DOHH2 (cell line): ENCODE measurements around the gene SCD5.

Experiments
- H3F3A ChIP-seq: fragments of 200-600 bp; sonication (generic), shearing (Covaris generic); 2 replicates; pipeline ENCODE4 v1.6.0; 2016; ENCODE audit warnings: antibody characterized with exemption, mild to moderate bottlenecking; ENCODE audit not compliant: control insufficient read depth, insufficient read depth
- H3K27ac ChIP-seq: fragments of 200-600 bp; sonication (generic); 2 replicates; pipeline ENCODE4 v1.5.1; 2014; ENCODE audit warnings: low read depth, mild to moderate bottlenecking, low read length, moderate library complexity
- H3K27me3 ChIP-seq: fragments of 200-600 bp; sonication (generic); 2 replicates; pipeline ENCODE4 v1.6.1; 2014; ENCODE audit warnings: mild to moderate bottlenecking, low read length, mixed read lengths; ENCODE audit not compliant: control insufficient read depth
- H3K36me3 ChIP-seq: fragments of 200-600 bp; sonication (generic); 2 replicates; pipeline ENCODE4 v1.6.1; 2014; ENCODE audit warnings: mild to moderate bottlenecking, low read length, moderate library complexity, mixed read lengths; ENCODE audit not compliant: control insufficient read depth
- H3K4me1 ChIP-seq: fragments of 200-600 bp; sonication (generic); 2 replicates; pipeline ENCODE4 v1.6.1; 2014; ENCODE audit warnings: mild to moderate bottlenecking, low read length, mixed read lengths; ENCODE audit not compliant: control insufficient read depth
- H3K4me2 ChIP-seq: fragments of 200-600 bp; sonication (generic); 2 replicates; pipeline ENCODE4 v1.6.0; 2014; ENCODE audit warnings: mild to moderate bottlenecking, low read length, moderate library complexity
- H3K4me3 ChIP-seq: fragments of 200-600 bp; sonication (generic); 2 replicates; pipeline ENCODE4 v1.5.1; 2014; ENCODE audit warnings: mild to moderate bottlenecking, low read length, mixed read lengths
- H3K79me2 ChIP-seq: fragments of 200-600 bp; sonication (generic); 2 replicates; pipeline ENCODE4 v1.6.1; 2014; ENCODE audit warnings: mild to moderate bottlenecking, low read length, mixed read lengths; ENCODE audit not compliant: control insufficient read depth
- H3K9me2 ChIP-seq: fragments of 200-600 bp; sonication (generic); replicated peaks from 2 replicates; pipeline ENCODE4 v1.6.1; 2014; ENCODE audit warnings: mild to moderate bottlenecking, low read length, mixed read lengths; ENCODE audit not compliant: control insufficient read depth
- H3K9me3 ChIP-seq: fragments of 200-600 bp; sonication (generic); 2 replicates; pipeline ENCODE4 v1.6.1; 2014; ENCODE audit warnings: antibody characterized with exemption, low read length, mixed read lengths; ENCODE audit not compliant: control insufficient read depth, insufficient read depth
- H4K20me1 ChIP-seq: fragments of 200-600 bp; sonication (generic); 2 replicates; pipeline ENCODE4 v1.6.0; 2014; ENCODE audit warnings: low read depth, mild to moderate bottlenecking, antibody characterized with exemption, low read length, moderate library complexity; ENCODE audit not compliant: control insufficient read depth, insufficient read depth
- CTCF ChIP-seq: fragments of 200-600 bp; sonication (generic); IDR thresholded peaks from one replicate; pipeline ENCODE4 v1.5.1; 2014; ENCODE audit warnings: antibody characterized with exemption, mild to moderate bottlenecking, low read depth, low read length; ENCODE audit not compliant: poor library complexity, severe bottlenecking
- EZH2phosphoT487 ChIP-seq: fragments of 200-600 bp; sonication (generic); IDR thresholded peaks from 2 replicates; pipeline ENCODE4 v1.6.1; 2017; ENCODE audit warnings: borderline replicate concordance, mild to moderate bottlenecking, antibody characterized with exemption, low read length, moderate library complexity, mixed read lengths

SCD5 gene

DNA sequence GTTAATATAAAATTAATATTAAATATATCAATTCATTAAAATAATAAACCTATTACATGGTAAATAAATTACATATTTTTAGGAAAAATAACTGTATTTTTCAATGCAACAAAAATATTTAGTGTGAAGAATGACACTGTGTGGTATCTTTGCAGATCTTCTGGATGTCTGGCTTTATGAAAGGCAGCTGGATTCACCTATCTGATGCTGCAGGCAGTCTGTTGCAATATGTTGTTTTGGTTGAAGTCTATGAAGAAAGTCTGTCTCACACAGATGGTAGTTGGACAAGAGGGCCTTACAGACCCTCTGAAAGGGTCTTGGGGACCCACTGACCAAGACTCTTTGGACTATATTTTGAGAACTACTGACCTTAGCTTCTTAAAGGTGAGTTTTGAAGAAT lies 147.7 kb downstream of the SCD5 start:
- Histone ChIP-seq H3K9me3 (no peaks in the 10 kb centered on the region), H3K4me3 (no peak overlapping the region), H3K27me3 (no peaks in the 10 kb centered on the region), H3K4me1 (no peaks in the 10 kb centered on the region), H3F3A (no peaks in the 10 kb centered on the region), H3K27ac (no peak overlapping the region), H3K36me3 (no peaks in the 10 kb centered on the region), H3K4me2 (no peak overlapping the region), H3K79me2 (no peaks in the 10 kb centered on the region), H4K20me1 (no peaks in the 10 kb centered on the region), H3K9me2 (no peaks in the 10 kb centered on the region)
- TF ChIP-seq EZH2phosphoT487 (no peak), CTCF (no peak)

DNA sequence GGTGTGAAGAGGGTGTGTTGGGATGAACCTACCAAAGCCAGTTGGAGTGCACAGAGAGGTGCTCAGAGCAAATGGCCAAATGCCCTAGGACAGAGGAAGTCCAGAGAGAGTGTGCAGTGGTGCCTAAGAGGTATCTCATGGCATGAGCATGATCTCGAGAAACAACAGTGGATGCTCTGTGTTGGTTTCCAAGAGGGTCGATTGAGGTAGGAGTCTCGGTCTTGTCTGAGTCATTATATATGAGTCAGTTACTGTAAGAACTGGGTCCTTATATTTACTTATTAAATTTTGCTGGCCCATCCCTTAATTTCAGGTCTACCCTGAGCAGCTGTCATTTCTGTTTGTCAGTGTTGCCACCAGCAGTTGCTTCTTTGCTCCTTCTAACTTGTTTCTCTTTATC lies 150.2 kb downstream of the SCD5 start:
- Histone ChIP-seq H3K27me3 (no peaks in the 10 kb centered on the region), H3F3A (no peaks in the 10 kb centered on the region), H3K79me2 (no peaks in the 10 kb centered on the region), H4K20me1 (no peaks in the 10 kb centered on the region), H3K27ac (no peak overlapping the region), H3K36me3 (no peaks in the 10 kb centered on the region), H3K4me1 (no peaks in the 10 kb centered on the region), H3K9me3 (no peaks in the 10 kb centered on the region), H3K9me2 (no peaks in the 10 kb centered on the region), H3K4me2 (no peak overlapping the region), H3K4me3 (no peak overlapping the region)
- TF ChIP-seq EZH2phosphoT487, result no peak
- TF ChIP-seq CTCF, result no peak

DNA sequence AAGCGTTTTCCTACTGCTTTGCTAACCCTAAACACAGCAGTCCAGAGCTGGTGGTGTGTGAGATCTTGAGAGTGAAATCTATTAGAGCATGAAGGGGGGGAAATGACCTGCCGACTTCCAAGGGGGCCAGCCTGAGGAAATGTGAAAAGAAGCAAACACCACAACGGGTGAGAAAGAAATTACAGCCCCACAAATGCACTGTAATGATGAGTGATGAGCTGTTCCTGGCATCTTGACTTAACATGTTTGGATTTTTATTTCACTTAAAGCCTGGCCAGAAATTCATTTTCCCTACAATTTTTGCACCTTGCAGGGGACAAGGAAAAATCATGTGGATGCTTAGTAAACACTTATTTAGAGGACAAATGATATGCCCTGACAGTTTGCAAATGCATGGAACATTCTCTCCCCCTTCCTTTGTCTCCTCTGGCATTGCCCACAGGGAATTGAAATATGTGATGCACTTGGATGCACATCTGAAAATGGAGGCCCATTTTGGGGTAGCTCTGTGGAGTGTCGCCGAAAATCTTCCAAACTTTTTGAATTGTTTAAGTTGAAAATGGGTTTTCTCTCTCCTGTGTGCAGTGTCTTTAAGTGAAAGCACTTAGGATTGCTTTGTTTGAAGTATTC lies 152.5 kb downstream of the SCD5 start:
- Histone ChIP-seq H3K4me3 (no peak overlapping the region), H3K4me1 (no peaks in the 10 kb centered on the region), H4K20me1 (no peaks in the 10 kb centered on the region), H3K9me2 (no peaks in the 10 kb centered on the region), H3F3A (no peaks in the 10 kb centered on the region), H3K36me3 (no peaks in the 10 kb centered on the region), H3K27me3 (no peaks in the 10 kb centered on the region), H3K9me3 (no peaks in the 10 kb centered on the region), H3K27ac (no peak overlapping the region), H3K79me2 (no peaks in the 10 kb centered on the region), H3K4me2 (no peak overlapping the region)
- TF ChIP-seq EZH2phosphoT487 (no peak), CTCF (no peak)
